Transverse colon (tissue), 4 donors: ENCODE data around the gene CNTNAP2. TPM values are rescaled to one million over a fixed set of nuclear protein-coding genes. Genes with fewer than 3 reads are reported as not detected.

Experiments used
- DNase-seq: peaks from one replicate; pipeline ENCODE4 v3.0.0-alpha.2; 2019
- H3K27ac ChIP-seq, 4 donors: fragments of 200-600 bp; sonication (generic); 2 replicates each; pipeline ENCODE4 v1.5.1; 2016 to 2018; ENCODE audit warnings: inconsistent platforms in 4 of 4
- H3K27me3 ChIP-seq: fragments of 200-600 bp; sonication (generic); 2 replicates; pipeline ENCODE4 v1.5.1; 2017; ENCODE audit warnings: inconsistent platforms
- H3K36me3 ChIP-seq, 4 donors: fragments of 200-600 bp; sonication (generic); 2 replicates each; pipeline ENCODE4 v1.5.1; 2017 to 2019; ENCODE audit warnings: inconsistent platforms in 4 of 4
- H3K4me1 ChIP-seq, 4 donors: fragments of 200-600 bp; sonication (generic); 2 replicates each; pipeline ENCODE4 v1.5.1; 2017 to 2020; ENCODE audit warnings: inconsistent platforms in 4 of 4
- H3K4me3 ChIP-seq, 4 donors: fragments of 200-600 bp; sonication (generic); 1 replicate in 1 of 4; 2 replicates in 3 of 4; pipeline versions ENCODE4 v1.5.1 to v1.6.1; 2017 to 2019; ENCODE audit warnings: inconsistent platforms in 4 of 4
- H3K9me3 ChIP-seq, 2 donors: fragments of 200-600 bp; sonication (generic); 2 replicates each; pipeline ENCODE4 v1.5.1; 2017 to 2019; ENCODE audit warnings: inconsistent platforms in 2 of 2
- CTCF ChIP-seq, 5 experiments: fragments of 200-600 bp in 3 of 5; fragments of 450-650 bp in 2 of 5; sonication (generic) in 3 of 5; IDR thresholded peaks; 1 replicate in 2 of 5; 2 replicates in 3 of 5; pipeline ENCODE4 v1.5.1; 2016 to 2017; ENCODE audit warnings: antibody characterized with exemption in 5 of 5, inconsistent platforms in 3 of 5, mild to moderate bottlenecking in 2 of 5, moderate library complexity in 1 of 5
- EP300 ChIP-seq: sonication (generic); formaldehyde crosslinking; IDR thresholded peaks from one replicate; pipeline ENCODE4 v1.6.1; 2017; ENCODE audit warnings: antibody characterized with exemption, low read depth
- POLR2A ChIP-seq: fragments of 450-650 bp; IDR thresholded peaks from one replicate; pipeline ENCODE4 v1.6.1; 2016; ENCODE audit warnings: antibody characterized with exemption, mild to moderate bottlenecking, moderate library complexity
- POLR2AphosphoS5 ChIP-seq, 3 donors: sonication (generic); formaldehyde crosslinking; IDR thresholded peaks; one replicate each; pipeline ENCODE4 v1.6.1; 2016; ENCODE audit warnings: antibody characterized with exemption in 3 of 3
- WGBS, 2 donors: methylation state at CpG; one replicate each; pipeline ENCODE4 v1.1.5; 2018; ENCODE audit warnings: low coverage in 1 of 2; 5-methylcytosine and 5-hydroxymethylcytosine counted together
- in situ Hi-C, 4 donors: fragments of 200-750 bp; cut with MboI; loops; one replicate each; pipeline versions ENCODE4 v1.15.0 to v1.15.1; 2017; ENCODE audit warnings: low sequenced_read_pairs in 3 of 4, low pct_ligation_motif_present in 1 of 4, low pct_unique_long_range_greater_than_20kb in 1 of 4
- intact Hi-C: fragments of 100-400 bp; cut with DNase I; formaldehyde crosslinking; loops from one replicate; pipeline ENCODE4 v1.15.1; 2023; ENCODE audit warnings: low total_unique reads
- total RNA-seq, 4 donors: library from RNA; depleted of rRNA; stranded (reverse); fragments of >200 nt; gene quantifications; one replicate each; pipeline ENCODE4 v1.1.0, GENCODE V29; 2016

CNTNAP2 gene
- total RNA-seq, 4 donors from 2014 or later = 0.60 to 2.9 (median 2.4) TPM

GRCh38 chr7:148045521-148045920 lies 1928.9 kb downstream of the CNTNAP2 start:
- in situ Hi-C loops (no loop called here), intact Hi-C loops (no loop called here)
- Histone ChIP-seq H3K9me3 (no peaks in the 10 kb centered on the region), H3K4me1 (no peaks in the 10 kb centered on the region), H3K27ac (no peak overlapping the region), H3K36me3 (no peaks in the 10 kb centered on the region), H3K27me3 (no peaks in the 10 kb centered on the region), H3K4me3 (no peak overlapping the region)
- 53 to 78% methylated on average over 6 of the region's 6 CpGs for WGBS, 2 donors
- no peak for DNase-seq
- TF ChIP-seq CTCF (IDR thresholded peaks at IDR 0.05) (no peak), POLR2AphosphoS5 (IDR thresholded peaks at IDR 0.05) (no peak), POLR2A (no peak), EP300 (no peak)

GRCh38 chr7:148049068-148049467 lies 1932.5 kb downstream of the CNTNAP2 start:
- in situ Hi-C loops (no loop called here), intact Hi-C loops (no loop called here)
- no peak for TF ChIP-seq POLR2AphosphoS5 (IDR thresholded peaks at IDR 0.05)
- TF ChIP-seq POLR2A = no peak
- no peak for TF ChIP-seq EP300
- no peak for TF ChIP-seq CTCF (IDR thresholded peaks at IDR 0.05)
- Histone ChIP-seq H3K27me3 (no peaks in the 10 kb centered on the region), H3K36me3 (no peaks in the 10 kb centered on the region), H3K4me1 (peaks cover 0 to 3% (median 0%) of the 10 kb centered on the region in 4 donors), H3K9me3 (no peaks in the 10 kb centered on the region), H3K4me3 (no peak overlapping the region), H3K27ac (no peak overlapping the region)
- no peak for DNase-seq
- 76 to 78% methylated on average over 4 of the region's 4 CpGs for WGBS, 2 donors

- Histone ChIP-seq H3K27me3 (no peaks in the 10 kb centered on the region), H3K4me3 (no peak overlapping the region), H3K4me1 (peaks cover 0 to 3% (median 0%) of the 10 kb centered on the region in 4 donors), H3K9me3 (no peaks in the 10 kb centered on the region), H3K36me3 (no peaks in the 10 kb centered on the region), H3K27ac (no peak overlapping the region)
- no peak for DNase-seq
- TF ChIP-seq POLR2A (no peak), CTCF (IDR thresholded peaks at IDR 0.05) (no peak), POLR2AphosphoS5 (IDR thresholded peaks at IDR 0.05) (no peak), EP300 (no peak)
- intact Hi-C loops = no loop called here
- in situ Hi-C loops = no loop called here
- WGBS, 2 donors = 61 to 66% methylated on average over 3 of the region's 3 CpGs
Measured at GRCh38 chr7:148050492-148051158, 1934.0 kb downstream of the CNTNAP2 start.

GRCh38 chr7:148056406-148056805 lies 1939.8 kb downstream of the CNTNAP2 start:
- Histone ChIP-seq H3K27me3 (no peaks in the 10 kb centered on the region), H3K27ac (no peak overlapping the region), H3K4me1 (peaks cover 0 to under 1% (median 0%) of the 10 kb centered on the region in 4 donors), H3K36me3 (no peaks in the 10 kb centered on the region), H3K9me3 (no peaks in the 10 kb centered on the region), H3K4me3 (no peak overlapping the region)
- 88 to 89% methylated on average over 3 of the region's 3 CpGs for WGBS, 2 donors
- TF ChIP-seq EP300 (no peak), POLR2AphosphoS5 (IDR thresholded peaks at IDR 0.05) (no peak), CTCF (IDR thresholded peaks at IDR 0.05) (no peak), POLR2A (no peak)
- in situ Hi-C loops (no loop called here), intact Hi-C loops (no loop called here)
- no peak for DNase-seq
